Coronary artery (tissue), 2 donors: ENCODE results near the gene ALPK1.

ENCODE experiments used
- DNase-seq: peaks from one replicate; pipeline ENCODE4 v3.0.0-alpha.2; 2017; ENCODE audit warnings: low spot score
- H3K27ac ChIP-seq, 2 donors: fragments of 200-600 bp; sonication (generic); one replicate each; pipeline ENCODE4 v1.5.1; 2016 to 2019
- H3K4me3 ChIP-seq: fragments of 200-600 bp; sonication (generic); 2 replicates; pipeline ENCODE4 v1.5.1; 2016; ENCODE audit warnings: mild to moderate bottlenecking, moderate library complexity
- TF ChIP-seq, protein P1 (sequence below): fragments of 200-600 bp; sonication (generic); IDR thresholded peaks from one replicate; pipeline ENCODE4 v1.5.1; 2019; ENCODE audit warnings: antibody characterized with exemption

Gene ALPK1

GRCh38 chr4:112410804-112411203 is 113.6 kb downstream of the ALPK1 start:
- TF ChIP-seq, protein P1, sequence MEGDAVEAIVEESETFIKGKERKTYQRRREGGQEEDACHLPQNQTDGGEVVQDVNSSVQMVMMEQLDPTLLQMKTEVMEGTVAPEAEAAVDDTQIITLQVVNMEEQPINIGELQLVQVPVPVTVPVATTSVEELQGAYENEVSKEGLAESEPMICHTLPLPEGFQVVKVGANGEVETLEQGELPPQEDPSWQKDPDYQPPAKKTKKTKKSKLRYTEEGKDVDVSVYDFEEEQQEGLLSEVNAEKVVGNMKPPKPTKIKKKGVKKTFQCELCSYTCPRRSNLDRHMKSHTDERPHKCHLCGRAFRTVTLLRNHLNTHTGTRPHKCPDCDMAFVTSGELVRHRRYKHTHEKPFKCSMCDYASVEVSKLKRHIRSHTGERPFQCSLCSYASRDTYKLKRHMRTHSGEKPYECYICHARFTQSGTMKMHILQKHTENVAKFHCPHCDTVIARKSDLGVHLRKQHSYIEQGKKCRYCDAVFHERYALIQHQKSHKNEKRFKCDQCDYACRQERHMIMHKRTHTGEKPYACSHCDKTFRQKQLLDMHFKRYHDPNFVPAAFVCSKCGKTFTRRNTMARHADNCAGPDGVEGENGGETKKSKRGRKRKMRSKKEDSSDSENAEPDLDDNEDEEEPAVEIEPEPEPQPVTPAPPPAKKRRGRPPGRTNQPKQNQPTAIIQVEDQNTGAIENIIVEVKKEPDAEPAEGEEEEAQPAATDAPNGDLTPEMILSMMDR = no peak
- H3K4me3 ChIP-seq = no peak overlapping the region
- DNase-seq = no peak
- no peak overlapping the region for H3K27ac ChIP-seq

DNA sequence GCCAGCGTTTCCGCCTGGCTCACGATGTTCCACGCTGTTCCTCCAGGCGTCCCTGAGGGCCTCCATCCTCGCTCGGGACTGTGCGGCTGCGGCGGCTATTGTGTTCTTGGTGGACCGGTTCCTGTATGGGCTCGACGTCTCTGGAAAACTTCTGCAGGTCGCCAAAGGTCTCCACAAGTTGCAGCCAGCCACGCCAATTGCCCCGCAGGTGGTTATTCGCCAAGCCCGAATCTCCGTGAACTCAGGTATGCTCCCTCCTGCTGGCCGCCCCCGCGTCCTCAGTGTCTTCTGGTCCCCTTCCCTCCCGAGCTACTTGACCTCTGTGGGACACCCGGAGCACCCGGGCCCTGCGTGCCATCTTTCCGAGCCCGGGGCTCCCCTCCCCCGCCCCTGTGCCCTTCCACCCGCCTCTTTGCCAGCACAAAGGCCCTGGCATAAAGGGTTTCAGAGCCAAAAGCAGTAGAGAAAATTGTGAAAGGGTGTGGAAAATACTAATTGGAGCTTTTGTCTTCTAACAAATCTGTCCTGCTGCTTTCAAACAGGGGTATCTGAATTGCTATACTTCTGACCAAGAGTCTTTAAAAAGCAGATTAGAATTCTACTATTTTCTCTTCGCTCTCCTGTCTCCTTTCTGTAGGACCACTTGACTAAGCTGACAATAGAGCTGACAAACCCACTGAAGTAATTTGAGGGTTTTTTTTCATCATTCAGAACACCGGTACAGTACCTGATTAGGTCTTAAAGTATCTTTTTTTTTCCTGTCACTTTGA is 114.8 kb downstream of the ALPK1 start:
- no peak overlapping the region for H3K4me3 ChIP-seq
- DNase-seq = no peak
- TF ChIP-seq, protein P1 = no peak
- no peak overlapping the region for H3K27ac ChIP-seq

DNA sequence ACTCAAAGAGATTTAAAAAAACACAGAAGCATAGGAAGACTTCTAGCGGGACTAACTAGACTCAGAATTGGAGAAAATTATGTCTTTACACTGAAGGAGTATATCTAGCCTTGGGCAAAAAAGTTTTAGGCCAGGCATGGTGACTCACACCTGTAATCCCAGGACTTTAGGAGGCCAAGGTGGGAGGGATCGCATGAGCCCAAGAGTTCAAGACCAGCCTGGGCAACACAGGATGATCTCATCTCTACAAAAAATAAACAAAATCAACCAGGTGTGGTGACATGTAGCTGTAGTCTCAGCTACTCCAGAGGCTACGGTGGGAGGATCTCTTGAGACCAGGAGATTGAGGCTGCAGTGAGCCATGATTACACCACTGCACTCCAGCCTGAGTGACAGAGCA is 119.3 kb downstream of the ALPK1 start:
- no peak overlapping the region for H3K27ac ChIP-seq
- no peak overlapping the region for H3K4me3 ChIP-seq
- TF ChIP-seq, protein P1 = no peak
- no peak for DNase-seq

GRCh38 chr4:112418092-112418491 is 120.9 kb downstream of the ALPK1 start:
- H3K27ac ChIP-seq = no peak overlapping the region
- DNase-seq = no peak
- no peak overlapping the region for H3K4me3 ChIP-seq
- TF ChIP-seq, protein P1 = no peak

DNA sequence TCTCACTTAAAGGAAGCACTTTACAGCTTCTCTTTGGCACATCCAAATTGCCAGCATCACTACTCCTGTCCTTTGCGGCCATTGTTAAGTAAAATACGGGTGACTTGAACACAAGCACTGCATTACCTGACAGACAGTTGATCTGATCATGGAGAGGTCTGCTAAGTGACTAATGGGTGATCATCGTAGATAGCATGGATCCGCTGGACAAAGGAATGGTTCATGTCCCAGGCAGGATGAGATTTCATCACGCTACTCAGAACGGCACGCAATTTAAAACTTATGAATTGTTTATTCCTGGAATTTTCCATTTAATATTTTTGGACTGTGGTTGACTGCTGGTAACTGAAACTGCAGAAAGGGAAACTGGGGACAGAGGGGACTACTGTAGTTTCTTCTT is 124.7 kb downstream of the ALPK1 start:
- no peak overlapping the region for H3K27ac ChIP-seq
- no peak overlapping the region for H3K4me3 ChIP-seq
- TF ChIP-seq, protein P1 = no peak
- DNase-seq = no peak

- Histone ChIP-seq H3K27ac (no peak overlapping the region), H3K4me3 (no peak overlapping the region)
- DNase-seq = no peak
- TF ChIP-seq, protein P1 = no peak
Measured at GRCh38 chr4:112422644-112423043, 125.5 kb downstream of the ALPK1 start.

DNA sequence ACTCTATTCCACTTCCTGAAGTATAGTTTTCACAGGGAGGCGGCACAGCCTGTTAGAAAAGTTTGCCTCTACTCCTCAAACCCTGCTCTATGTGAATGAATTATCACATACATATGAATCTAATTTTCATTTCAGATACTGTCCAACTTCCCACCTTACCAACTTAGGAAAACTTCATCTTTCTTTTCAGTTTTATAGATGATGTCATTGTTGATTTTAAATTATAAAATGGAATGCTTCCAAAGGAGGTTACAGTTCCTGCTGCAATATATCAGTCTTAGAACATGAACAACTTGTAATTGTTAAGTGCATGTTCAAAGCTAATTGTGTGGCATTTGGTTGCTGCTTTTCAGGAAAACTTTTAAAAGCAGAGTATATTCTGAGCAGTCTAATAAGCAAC is 126.4 kb downstream of the ALPK1 start:
- Histone ChIP-seq H3K27ac (no peak overlapping the region), H3K4me3 (no peak overlapping the region)
- TF ChIP-seq, protein P1 = no peak
- no peak for DNase-seq
